Measurements from ENCODE around the gene COL18A1. TPM values are rescaled to one million over a fixed set of nuclear protein-coding genes. Genes with fewer than 3 reads are reported as not detected.

The COL18A1 gene
- total and polyA plus RNA-seq, 9 of the 15 experiments (the other 6 are each of a cell fraction or from before 2014, with no cell fraction given): 0.14 to 16.4 (median 2.0) TPM

DNA sequence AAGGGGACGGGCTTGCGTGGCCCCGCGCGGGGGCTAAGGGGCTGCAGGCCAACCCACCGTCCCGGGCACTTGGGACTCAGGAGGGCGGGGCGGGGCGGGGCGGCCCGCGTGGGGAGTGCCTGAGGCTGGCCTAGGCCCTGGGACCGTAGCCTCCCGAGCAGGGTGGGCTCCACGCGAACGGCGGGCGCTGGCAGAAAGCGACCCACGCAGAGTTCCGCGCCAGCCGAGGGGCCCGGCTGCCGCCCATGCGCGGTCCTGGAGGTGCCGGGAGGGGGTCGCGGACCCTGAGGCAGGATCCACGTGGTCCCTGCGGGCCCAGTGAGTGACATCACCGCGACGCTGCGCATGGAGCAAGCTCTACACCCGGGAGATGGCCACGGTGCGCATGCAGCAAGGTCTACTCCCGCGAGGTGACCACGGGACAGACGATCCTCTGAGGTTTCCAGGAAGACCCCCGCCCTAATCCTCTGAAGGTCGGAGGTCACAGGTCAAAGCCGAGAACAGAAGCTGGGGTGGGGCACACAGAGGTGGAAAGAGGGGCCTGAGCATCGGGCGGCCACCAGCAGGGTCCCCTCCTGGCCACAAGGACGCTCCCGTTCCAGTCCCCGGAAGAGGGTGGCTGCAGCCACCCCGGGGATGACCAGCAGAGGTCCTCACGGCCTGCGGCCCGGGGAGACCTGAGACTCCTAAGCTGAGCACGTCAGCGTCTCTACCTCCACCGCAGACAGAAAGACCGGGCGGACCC, 150.8 kb downstream of the COL18A1 start (continued):
- TF ChIP-seq ZNF3 (CRISPR knock-in tag; IDR thresholded peaks at IDR 0.05): no peak
- TF ChIP-seq, protein P1, sequence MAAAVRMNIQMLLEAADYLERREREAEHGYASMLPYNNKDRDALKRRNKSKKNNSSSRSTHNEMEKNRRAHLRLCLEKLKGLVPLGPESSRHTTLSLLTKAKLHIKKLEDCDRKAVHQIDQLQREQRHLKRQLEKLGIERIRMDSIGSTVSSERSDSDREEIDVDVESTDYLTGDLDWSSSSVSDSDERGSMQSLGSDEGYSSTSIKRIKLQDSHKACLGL (CRISPR knock-in tag; IDR thresholded peaks at IDR 0.05; ENCODE audit: borderline replicate concordance, poor library complexity, severe bottlenecking): peak; percentile 71
- no peak for TF ChIP-seq TCFL5 (CRISPR knock-in tag; conservative IDR thresholded peaks at IDR 0.05)
- no peak; the same call in 1 of the 2 replicates for TF ChIP-seq CREB1 (IDR thresholded peaks at IDR 0.05)
- peak; percentile 35; the same call in 1 of the 2 replicates for TF ChIP-seq CREB1 (CRISPR knock-in tag; IDR thresholded peaks at IDR 0.05)
- TF ChIP-seq, protein P2, sequence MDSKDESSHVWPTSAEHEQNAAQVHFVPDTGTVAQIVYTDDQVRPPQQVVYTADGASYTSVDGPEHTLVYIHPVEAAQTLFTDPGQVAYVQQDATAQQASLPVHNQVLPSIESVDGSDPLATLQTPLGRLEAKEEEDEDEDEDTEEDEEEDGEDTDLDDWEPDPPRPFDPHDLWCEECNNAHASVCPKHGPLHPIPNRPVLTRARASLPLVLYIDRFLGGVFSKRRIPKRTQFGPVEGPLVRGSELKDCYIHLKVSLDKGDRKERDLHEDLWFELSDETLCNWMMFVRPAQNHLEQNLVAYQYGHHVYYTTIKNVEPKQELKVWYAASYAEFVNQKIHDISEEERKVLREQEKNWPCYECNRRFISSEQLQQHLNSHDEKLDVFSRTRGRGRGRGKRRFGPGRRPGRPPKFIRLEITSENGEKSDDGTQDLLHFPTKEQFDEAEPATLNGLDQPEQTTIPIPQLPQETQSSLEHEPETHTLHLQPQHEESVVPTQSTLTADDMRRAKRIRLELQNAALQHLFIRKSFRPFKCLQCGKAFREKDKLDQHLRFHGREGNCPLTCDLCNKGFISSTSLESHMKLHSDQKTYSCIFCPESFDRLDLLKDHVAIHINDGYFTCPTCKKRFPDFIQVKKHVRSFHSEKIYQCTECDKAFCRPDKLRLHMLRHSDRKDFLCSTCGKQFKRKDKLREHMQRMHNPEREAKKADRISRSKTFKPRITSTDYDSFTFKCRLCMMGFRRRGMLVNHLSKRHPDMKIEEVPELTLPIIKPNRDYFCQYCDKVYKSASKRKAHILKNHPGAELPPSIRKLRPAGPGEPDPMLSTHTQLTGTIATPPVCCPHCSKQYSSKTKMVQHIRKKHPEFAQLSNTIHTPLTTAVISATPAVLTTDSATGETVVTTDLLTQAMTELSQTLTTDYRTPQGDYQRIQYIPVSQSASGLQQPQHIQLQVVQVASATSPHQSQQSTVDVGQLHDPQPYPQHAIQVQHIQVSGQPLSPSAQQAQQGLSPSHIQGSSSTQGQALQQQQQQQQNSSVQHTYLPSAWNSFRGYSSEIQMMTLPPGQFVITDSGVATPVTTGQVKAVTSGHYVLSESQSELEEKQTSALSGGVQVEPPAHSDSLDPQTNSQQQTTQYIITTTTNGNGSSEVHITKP (IDR thresholded peaks at IDR 0.05; ENCODE audit: partially characterized antibody): peak; percentile 75
- TF ChIP-seq DACH1 (IDR thresholded peaks at IDR 0.05; ENCODE audit: partially characterized antibody): no peak
- no peak for TF ChIP-seq ZNF124 (CRISPR knock-in tag; IDR thresholded peaks at IDR 0.05)
- no peak for TF ChIP-seq CBX1 (IDR thresholded peaks at IDR 0.05; ENCODE audit: low read depth)
- TF ChIP-seq GATA2 (CRISPR knock-in tag; IDR thresholded peaks at IDR 0.05): no peak
- TF ChIP-seq, protein P3, sequence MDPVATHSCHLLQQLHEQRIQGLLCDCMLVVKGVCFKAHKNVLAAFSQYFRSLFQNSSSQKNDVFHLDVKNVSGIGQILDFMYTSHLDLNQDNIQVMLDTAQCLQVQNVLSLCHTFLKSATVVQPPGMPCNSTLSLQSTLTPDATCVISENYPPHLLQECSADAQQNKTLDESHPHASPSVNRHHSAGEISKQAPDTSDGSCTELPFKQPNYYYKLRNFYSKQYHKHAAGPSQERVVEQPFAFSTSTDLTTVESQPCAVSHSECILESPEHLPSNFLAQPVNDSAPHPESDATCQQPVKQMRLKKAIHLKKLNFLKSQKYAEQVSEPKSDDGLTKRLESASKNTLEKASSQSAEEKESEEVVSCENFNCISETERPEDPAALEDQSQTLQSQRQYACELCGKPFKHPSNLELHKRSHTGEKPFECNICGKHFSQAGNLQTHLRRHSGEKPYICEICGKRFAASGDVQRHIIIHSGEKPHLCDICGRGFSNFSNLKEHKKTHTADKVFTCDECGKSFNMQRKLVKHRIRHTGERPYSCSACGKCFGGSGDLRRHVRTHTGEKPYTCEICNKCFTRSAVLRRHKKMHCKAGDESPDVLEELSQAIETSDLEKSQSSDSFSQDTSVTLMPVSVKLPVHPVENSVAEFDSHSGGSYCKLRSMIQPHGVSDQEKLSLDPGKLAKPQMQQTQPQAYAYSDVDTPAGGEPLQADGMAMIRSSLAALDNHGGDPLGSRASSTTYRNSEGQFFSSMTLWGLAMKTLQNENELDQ (CRISPR knock-in tag; IDR thresholded peaks at IDR 0.05; ENCODE audit: borderline replicate concordance): no peak
- TF ChIP-seq ARID2 (IDR thresholded peaks at IDR 0.05): no peak
- no peak for TF ChIP-seq NCOA1 (IDR thresholded peaks at IDR 0.05; ENCODE audit: low read depth)
- TF ChIP-seq, protein P4, sequence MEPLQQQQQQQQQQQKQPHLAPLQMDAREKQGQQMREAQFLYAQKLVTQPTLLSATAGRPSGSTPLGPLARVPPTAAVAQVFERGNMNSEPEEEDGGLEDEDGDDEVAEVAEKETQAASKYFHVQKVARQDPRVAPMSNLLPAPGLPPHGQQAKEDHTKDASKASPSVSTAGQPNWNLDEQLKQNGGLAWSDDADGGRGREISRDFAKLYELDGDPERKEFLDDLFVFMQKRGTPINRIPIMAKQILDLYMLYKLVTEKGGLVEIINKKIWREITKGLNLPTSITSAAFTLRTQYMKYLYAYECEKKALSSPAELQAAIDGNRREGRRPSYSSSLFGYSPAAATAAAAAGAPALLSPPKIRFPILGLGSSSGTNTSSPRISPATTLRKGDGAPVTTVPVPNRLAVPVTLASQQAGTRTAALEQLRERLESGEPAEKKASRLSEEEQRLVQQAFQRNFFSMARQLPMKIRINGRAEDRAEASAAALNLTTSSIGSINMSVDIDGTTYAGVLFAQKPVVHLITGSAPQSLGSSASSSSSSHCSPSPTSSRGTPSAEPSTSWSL (CRISPR knock-in tag; IDR thresholded peaks at IDR 0.05; ENCODE audit: borderline replicate concordance): no peak
- TF ChIP-seq NONO (IDR thresholded peaks at IDR 0.05; ENCODE audit: low read depth in 2 of 2, low read length in 1 of 2): no peak
- TF ChIP-seq STAT5A (IDR thresholded peaks at IDR 0.05; ENCODE audit: borderline replicate concordance, low read length): no peak
- TF ChIP-seq SMAD2 (IDR thresholded peaks at IDR 0.05; ENCODE audit: low read depth, low read length): no peak
- TF ChIP-seq, protein P5, sequence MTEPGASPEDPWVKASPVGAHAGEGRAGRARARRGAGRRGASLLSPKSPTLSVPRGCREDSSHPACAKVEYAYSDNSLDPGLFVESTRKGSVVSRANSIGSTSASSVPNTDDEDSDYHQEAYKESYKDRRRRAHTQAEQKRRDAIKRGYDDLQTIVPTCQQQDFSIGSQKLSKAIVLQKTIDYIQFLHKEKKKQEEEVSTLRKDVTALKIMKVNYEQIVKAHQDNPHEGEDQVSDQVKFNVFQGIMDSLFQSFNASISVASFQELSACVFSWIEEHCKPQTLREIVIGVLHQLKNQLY (CRISPR knock-in tag; conservative IDR thresholded peaks at IDR 0.05): no peak
- TF ChIP-seq ZNF384 (IDR thresholded peaks at IDR 0.05; ENCODE audit: low read depth, low read length): no peak
